ENCODE results near the gene PRKAR1B.

PRKAR1B gene

GRCh38 chr7:728602-729001 lies 1.5 kb upstream of the PRKAR1B start:
- no peak overlapping the region for H2BK5ac ChIP-seq (ENCODE audit: low read depth, low read length, poor library complexity, severe bottlenecking)
- H3K23ac ChIP-seq (ENCODE audit: low read length in 2 of 2): no peak overlapping the region
- peaks cover 23% of the 10 kb centered on the region for H3K79me1 ChIP-seq (replicated peaks; ENCODE audit: low read length, poor library complexity, severe bottlenecking)
- peak overlapping the region; percentile 54 for H3K9ac ChIP-seq (ENCODE audit: low read length)
- no peak overlapping the region for H3K18ac ChIP-seq (ENCODE audit: low read depth in 1 of 2, low read length in 2 of 2)
- no peak overlapping the region for H3K27ac ChIP-seq (ENCODE audit: low read length, poor library complexity, severe bottlenecking)
- peaks cover 33% of the 10 kb centered on the region for H3K4me1 ChIP-seq (ENCODE audit: control insufficient read depth, insufficient read depth, low read depth, low read length)
- H2AFZ ChIP-seq (ENCODE audit: low read depth, low read length): no peak overlapping the region
- peak overlapping the region; percentile 66 for H4K91ac ChIP-seq (ENCODE audit: low read length)
- peaks cover 28 to 38% of the 10 kb centered on the region in 2 experiments for H3K36me3 ChIP-seq (ENCODE audit: control insufficient read depth in 1 of 2, insufficient read depth in 2 of 2, low read depth in 1 of 2, low read length in 2 of 2)
- no peak for DNase-seq
- H4K8ac ChIP-seq (ENCODE audit: low read length): no peak overlapping the region
- H3K4ac ChIP-seq (ENCODE audit: low read depth in 1 of 2, low read length in 2 of 2): no peak overlapping the region
- no peaks in the 10 kb centered on the region for H3K9me3 ChIP-seq (ENCODE audit: control insufficient read depth, low read length)
- no peak overlapping the region for H2BK120ac ChIP-seq (ENCODE audit: low read depth, low read length)
- H3K4me2 ChIP-seq (ENCODE audit: low read length, poor library complexity, severe bottlenecking): no peak overlapping the region
- no peak overlapping the region for H2BK15ac ChIP-seq (ENCODE audit: low read depth, poor library complexity, severe bottlenecking)
- no peak overlapping the region for H2BK12ac ChIP-seq (ENCODE audit: low read length in 2 of 2)
- WGBS: 96% methylated on average over 8 of the region's 9 CpGs
- H3K27me3 ChIP-seq (ENCODE audit: control insufficient read depth in 1 of 2, insufficient read depth in 1 of 2, low read length in 2 of 2): no peaks in the 10 kb centered on the region
- no peak overlapping the region for H2AK5ac ChIP-seq (ENCODE audit: low read length, severe bottlenecking)
- H3K4me3 ChIP-seq (ENCODE audit: insufficient read depth in 1 of 2, low read depth in 1 of 2, low read length in 2 of 2): peak overlapping the region in 1 of 2 experiments; percentile 73
- no peak overlapping the region for H3K14ac ChIP-seq (ENCODE audit: low read length in 2 of 2)

DNA sequence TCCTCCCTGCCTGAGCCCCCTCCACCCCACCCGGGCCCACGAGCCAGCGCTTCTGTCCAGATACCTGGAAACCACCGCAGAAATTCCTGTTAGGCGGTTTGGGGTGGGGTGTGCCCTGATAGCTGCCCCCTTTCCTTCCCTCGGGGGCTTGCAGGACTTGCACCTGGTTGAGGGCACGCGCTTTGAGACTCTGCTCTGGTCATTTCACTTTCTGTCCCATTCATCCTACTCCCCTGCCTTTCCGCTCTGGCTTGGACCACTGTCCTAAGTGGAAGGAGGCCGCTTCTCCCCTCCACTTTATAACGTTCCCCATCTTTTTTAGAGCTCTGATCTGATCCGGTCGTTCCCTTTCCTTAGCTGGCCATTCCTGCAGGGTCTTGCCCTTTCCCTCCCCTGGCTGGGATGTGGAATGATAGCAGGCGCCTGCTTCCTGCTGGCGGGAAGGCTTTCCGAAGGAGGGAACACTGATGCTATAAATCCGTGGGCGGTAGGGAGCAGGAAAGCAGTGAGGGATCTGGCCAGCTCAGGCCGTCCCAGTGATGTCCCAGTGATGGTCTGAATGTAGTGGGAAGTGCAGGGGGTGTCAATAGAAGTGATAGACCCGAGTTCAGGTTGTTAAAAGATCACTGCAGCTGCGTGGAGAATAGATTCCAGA lies 852 bp upstream of the PRKAR1B start:
- Histone ChIP-seq H3K9ac (ENCODE audit: low read length) (peak overlapping the region; percentile 54), H2BK12ac (ENCODE audit: low read length in 2 of 2) (no peak overlapping the region), H2AK5ac (ENCODE audit: low read length, severe bottlenecking) (no peak overlapping the region), H2BK15ac (ENCODE audit: low read depth, poor library complexity, severe bottlenecking) (no peak overlapping the region), H3K36me3 (ENCODE audit: control insufficient read depth in 1 of 2, insufficient read depth in 2 of 2, low read depth in 1 of 2, low read length in 2 of 2) (peaks cover 28 to 36% of the 10 kb centered on the region in 2 experiments), H3K79me1 (replicated peaks; ENCODE audit: low read length, poor library complexity, severe bottlenecking) (peaks cover 27% of the 10 kb centered on the region), H3K18ac (ENCODE audit: low read depth in 1 of 2, low read length in 2 of 2) (no peak overlapping the region), H2BK5ac (ENCODE audit: low read depth, low read length, poor library complexity, severe bottlenecking) (no peak overlapping the region), H3K27me3 (ENCODE audit: control insufficient read depth in 1 of 2, insufficient read depth in 1 of 2, low read length in 2 of 2) (no peaks in the 10 kb centered on the region), H3K23ac (ENCODE audit: low read length in 2 of 2) (no peak overlapping the region), H2BK120ac (ENCODE audit: low read depth, low read length) (no peak overlapping the region), H3K4me2 (ENCODE audit: low read length, poor library complexity, severe bottlenecking) (peak overlapping the region; percentile 66), H3K4me3 (ENCODE audit: insufficient read depth in 1 of 2, low read depth in 1 of 2, low read length in 2 of 2) (peak overlapping the region; percentile 73 to 96), H2AFZ (ENCODE audit: low read depth, low read length) (no peak overlapping the region), H3K14ac (ENCODE audit: low read length in 2 of 2) (no peak overlapping the region), H3K9me3 (ENCODE audit: control insufficient read depth, low read length) (no peaks in the 10 kb centered on the region), H3K4ac (ENCODE audit: low read depth in 1 of 2, low read length in 2 of 2) (peak overlapping the region in 1 of 2 experiments; percentile 32), H4K8ac (ENCODE audit: low read length) (no peak overlapping the region), H3K27ac (ENCODE audit: low read length, poor library complexity, severe bottlenecking) (no peak overlapping the region), H4K91ac (ENCODE audit: low read length) (no peak overlapping the region), H3K4me1 (ENCODE audit: control insufficient read depth, insufficient read depth, low read depth, low read length) (peaks cover 33% of the 10 kb centered on the region)
- WGBS: 17% methylated on average over 21 of the region's 21 CpGs
- DNase-seq: peak; percentile 37

GRCh38 chr7:726854-727103 lies 302 bp downstream of the PRKAR1B start:
- Histone ChIP-seq H3K4me1 (ENCODE audit: control insufficient read depth, insufficient read depth, low read depth, low read length) (peaks cover 27% of the 10 kb centered on the region), H3K14ac (ENCODE audit: low read length in 2 of 2) (peak overlapping the region in 1 of 2 experiments; percentile 73), H3K18ac (ENCODE audit: low read depth in 1 of 2, low read length in 2 of 2) (peak overlapping the region; percentile 8 to 81), H2BK15ac (ENCODE audit: low read depth, poor library complexity, severe bottlenecking) (peak overlapping the region; percentile 29), H4K91ac (ENCODE audit: low read length) (peak overlapping the region; percentile 88), H2BK12ac (ENCODE audit: low read length in 2 of 2) (peak overlapping the region in 1 of 2 experiments; percentile 73), H3K27ac (ENCODE audit: low read length, poor library complexity, severe bottlenecking) (no peak overlapping the region), H4K8ac (ENCODE audit: low read length) (peak overlapping the region; percentile 69), H2AFZ (ENCODE audit: low read depth, low read length) (peak overlapping the region; percentile 66), H3K9me3 (ENCODE audit: control insufficient read depth, low read length) (peaks cover under 1% of the 10 kb centered on the region), H2AK5ac (ENCODE audit: low read length, severe bottlenecking) (no peak overlapping the region), H3K9ac (ENCODE audit: low read length) (peak overlapping the region; percentile 84), H3K4me3 (ENCODE audit: insufficient read depth in 1 of 2, low read depth in 1 of 2, low read length in 2 of 2) (peak overlapping the region; percentile 84 to 96), H3K4ac (ENCODE audit: low read depth in 1 of 2, low read length in 2 of 2) (peak overlapping the region; percentile 67 to 94), H2BK120ac (ENCODE audit: low read depth, low read length) (no peak overlapping the region), H2BK5ac (ENCODE audit: low read depth, low read length, poor library complexity, severe bottlenecking) (no peak overlapping the region), H3K27me3 (ENCODE audit: control insufficient read depth in 1 of 2, insufficient read depth in 1 of 2, low read length in 2 of 2) (no peaks in the 10 kb centered on the region), H3K4me2 (ENCODE audit: low read length, poor library complexity, severe bottlenecking) (peak overlapping the region; percentile 67), H3K23ac (ENCODE audit: low read length in 2 of 2) (peak overlapping the region in 1 of 2 experiments; percentile 91), H3K36me3 (ENCODE audit: control insufficient read depth in 1 of 2, insufficient read depth in 2 of 2, low read depth in 1 of 2, low read length in 2 of 2) (peaks cover 26 to 29% of the 10 kb centered on the region in 2 experiments), H3K79me1 (replicated peaks; ENCODE audit: low read length, poor library complexity, severe bottlenecking) (peaks cover 28% of the 10 kb centered on the region)
- no peak for DNase-seq
- WGBS: no CpG with 5 or more reads among the region's 39 CpGs

DNA sequence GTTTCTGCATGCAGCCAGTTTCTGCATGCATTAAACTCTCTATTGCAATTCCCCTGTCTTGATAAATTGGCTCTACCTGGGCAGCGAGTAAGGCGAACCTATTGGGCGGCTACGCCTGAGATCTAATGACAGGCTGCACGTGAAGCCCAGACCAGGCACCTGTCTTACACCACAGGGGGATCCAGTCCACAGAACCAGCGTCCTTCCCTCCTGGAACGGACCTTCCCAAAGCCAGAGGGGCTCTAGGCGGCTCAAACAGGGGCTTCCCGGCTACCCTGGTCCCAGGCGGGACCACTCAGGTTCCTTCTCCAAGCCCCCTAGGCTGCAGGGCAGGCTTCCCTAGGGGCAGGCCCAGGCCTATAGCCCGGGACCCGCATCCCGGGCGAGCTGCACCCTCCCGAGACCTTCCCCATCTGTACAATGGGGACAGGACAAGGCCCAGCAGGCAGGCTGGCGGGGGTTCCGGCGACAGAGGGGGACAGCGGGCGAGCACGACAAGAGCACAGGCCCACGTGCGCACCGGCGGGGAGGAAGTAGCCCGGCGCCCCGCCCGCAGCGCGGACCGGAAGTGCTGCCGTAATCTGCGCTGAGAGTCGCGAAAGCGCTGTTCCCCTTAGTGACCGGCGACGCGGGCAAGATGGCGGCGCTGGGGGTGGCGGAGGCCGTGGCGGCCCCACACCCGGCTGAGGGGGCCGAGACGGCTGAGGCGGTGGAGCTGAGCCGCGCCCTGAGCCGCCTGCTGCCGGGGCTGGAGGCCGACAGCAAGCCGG lies 812 bp downstream of the PRKAR1B start, which contains the start of gene DNAAF5:
DNAAF5 (plus strand) TSS at position 616 of the 770 bp plus-strand sequence; CDS start at position 638, 22 bp downstream.
- peak within 1 kb of the TSS; percentile 29 for H2BK15ac ChIP-seq (ENCODE audit: low read depth, poor library complexity, severe bottlenecking)
- WGBS: 20% methylated on average over 40 of the region's 56 CpGs

More for the DNA sequence above, 812 bp downstream of the PRKAR1B start, which contains the start of gene DNAAF5:
- Histone ChIP-seq H2BK120ac (ENCODE audit: low read depth, low read length) (peak within 1 kb of the TSS; percentile 42), H3K9ac (ENCODE audit: low read length) (peak within 1 kb of the TSS; percentile 84), H3K4ac (ENCODE audit: low read depth in 1 of 2, low read length in 2 of 2) (peak within 1 kb of the TSS; percentile 76 to 94), H3K18ac (ENCODE audit: low read depth in 1 of 2, low read length in 2 of 2) (peak within 1 kb of the TSS; percentile 81 to 88), H3K79me1 (replicated peaks; ENCODE audit: low read length, poor library complexity, severe bottlenecking) (peaks cover 28% of the 10 kb centered on the region), H2BK12ac (ENCODE audit: low read length in 2 of 2) (peak within 1 kb of the TSS in 1 of 2 experiments; percentile 73), H3K36me3 (ENCODE audit: control insufficient read depth in 1 of 2, insufficient read depth in 2 of 2, low read depth in 1 of 2, low read length in 2 of 2) (peaks cover 23 to 25% of the 10 kb centered on the region in 2 experiments), H2BK5ac (ENCODE audit: low read depth, low read length, poor library complexity, severe bottlenecking) (peak within 1 kb of the TSS; percentile 84), H3K4me1 (ENCODE audit: control insufficient read depth, insufficient read depth, low read depth, low read length) (peaks cover 25% of the 10 kb centered on the region), H3K9me3 (ENCODE audit: control insufficient read depth, low read length) (peaks cover 4% of the 10 kb centered on the region), H2AFZ (ENCODE audit: low read depth, low read length) (peak within 1 kb of the TSS; percentile 66), H4K8ac (ENCODE audit: low read length) (peak within 1 kb of the TSS; percentile 90), H3K4me3 (ENCODE audit: insufficient read depth in 1 of 2, low read depth in 1 of 2, low read length in 2 of 2) (peak within 1 kb of the TSS; percentile 84 to 96), H3K27ac (ENCODE audit: low read length, poor library complexity, severe bottlenecking) (peak within 1 kb of the TSS; percentile 3), H3K27me3 (ENCODE audit: control insufficient read depth in 1 of 2, insufficient read depth in 1 of 2, low read length in 2 of 2) (no peaks in the 10 kb centered on the region), H2AK5ac (ENCODE audit: low read length, severe bottlenecking) (peak within 1 kb of the TSS; percentile 94), H3K4me2 (ENCODE audit: low read length, poor library complexity, severe bottlenecking) (peak within 1 kb of the TSS; percentile 71), H3K23ac (ENCODE audit: low read length in 2 of 2) (peak within 1 kb of the TSS in 1 of 2 experiments; percentile 91), H4K91ac (ENCODE audit: low read length) (peak within 1 kb of the TSS; percentile 88), H3K14ac (ENCODE audit: low read length in 2 of 2) (peak within 1 kb of the TSS in 1 of 2 experiments; percentile 78)
- DNase-seq: peak; percentile 82
